ENCODE results near the gene KRTAP10-7.
"Not testable (repeated sequence)": the region's sequence is repeated elsewhere in the genome, so short reads cannot be mapped to it uniquely, and the experiment has no call there.

KRTAP10-7 gene, protein sequence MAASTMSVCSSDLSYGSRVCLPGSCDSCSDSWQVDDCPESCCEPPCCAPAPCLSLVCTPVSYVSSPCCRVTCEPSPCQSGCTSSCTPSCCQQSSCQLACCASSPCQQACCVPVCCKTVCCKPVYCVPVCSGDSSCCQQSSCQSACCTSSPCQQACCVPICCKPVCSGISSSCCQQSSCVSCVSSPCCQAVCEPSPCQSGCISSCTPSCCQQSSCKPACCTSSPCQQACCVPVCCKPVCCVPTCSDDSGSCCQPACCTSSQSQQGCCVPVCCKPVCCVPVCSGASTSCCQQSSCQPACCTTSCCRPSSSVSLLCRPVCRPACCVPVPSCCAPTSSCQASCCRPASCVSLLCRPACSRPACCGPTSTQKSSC

DNA sequence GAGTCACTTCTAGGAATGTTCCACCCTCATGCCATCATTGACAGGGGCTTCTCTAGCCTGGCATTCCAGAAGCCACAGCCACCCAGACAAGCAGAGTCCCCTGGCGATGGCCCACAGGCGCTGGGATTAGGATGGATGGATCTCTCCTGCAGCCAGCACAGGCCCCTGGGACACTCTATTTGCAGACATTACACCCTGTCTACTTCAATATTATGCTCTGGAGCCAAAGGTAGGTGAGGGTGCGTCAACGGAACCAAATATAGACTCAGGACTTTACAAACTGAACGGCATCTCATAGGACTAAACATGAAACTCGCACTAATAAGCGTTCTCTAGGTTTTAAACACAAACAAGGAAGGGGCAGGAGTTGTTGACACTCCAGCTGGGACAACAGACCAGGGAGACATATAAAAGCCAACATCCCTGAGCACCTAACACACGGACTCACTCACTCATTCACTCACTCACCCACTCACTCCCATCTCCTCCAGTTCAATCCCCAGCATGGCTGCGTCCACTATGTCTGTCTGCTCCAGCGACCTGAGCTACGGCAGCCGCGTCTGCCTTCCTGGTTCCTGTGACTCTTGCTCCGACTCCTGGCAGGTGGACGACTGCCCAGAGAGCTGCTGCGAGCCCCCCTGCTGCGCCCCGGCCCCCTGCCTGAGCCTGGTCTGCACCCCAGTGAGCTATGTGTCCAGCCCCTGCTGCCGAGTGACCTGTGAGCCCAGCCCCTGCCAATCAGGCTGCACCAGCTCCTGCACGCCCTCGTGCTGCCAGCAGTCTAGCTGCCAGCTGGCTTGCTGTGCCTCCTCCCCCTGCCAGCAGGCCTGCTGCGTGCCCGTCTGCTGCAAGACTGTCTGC lies at the start of gene KRTAP10-7:
KRTAP10-7 (plus strand) TSS at position 480 of the 861 bp plus-strand sequence; CDS start at position 505, 25 bp downstream.
- not testable (repeated sequence) for DNase-seq

DNA sequence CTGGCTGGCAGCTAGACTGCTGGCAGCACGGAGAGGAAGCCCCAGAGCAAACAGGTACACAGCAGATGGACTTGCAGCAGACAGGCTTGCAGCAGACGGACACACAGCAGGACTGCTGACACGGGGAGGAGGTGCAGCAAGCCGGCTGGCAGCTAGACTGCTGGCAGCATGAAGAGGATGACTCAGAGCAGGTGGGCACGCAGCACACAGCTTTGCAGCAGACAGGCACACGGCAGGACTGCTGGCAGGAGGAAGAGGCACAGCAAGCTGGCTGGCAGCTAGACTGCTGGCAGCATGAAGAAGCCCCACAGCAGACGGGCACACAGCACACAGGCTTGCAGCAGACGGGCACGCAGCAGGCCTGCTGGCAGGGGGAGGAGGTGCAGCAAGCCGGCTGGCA lies 49.6 kb upstream of the KRTAP10-7 start:
- no peak for DNase-seq

DNA sequence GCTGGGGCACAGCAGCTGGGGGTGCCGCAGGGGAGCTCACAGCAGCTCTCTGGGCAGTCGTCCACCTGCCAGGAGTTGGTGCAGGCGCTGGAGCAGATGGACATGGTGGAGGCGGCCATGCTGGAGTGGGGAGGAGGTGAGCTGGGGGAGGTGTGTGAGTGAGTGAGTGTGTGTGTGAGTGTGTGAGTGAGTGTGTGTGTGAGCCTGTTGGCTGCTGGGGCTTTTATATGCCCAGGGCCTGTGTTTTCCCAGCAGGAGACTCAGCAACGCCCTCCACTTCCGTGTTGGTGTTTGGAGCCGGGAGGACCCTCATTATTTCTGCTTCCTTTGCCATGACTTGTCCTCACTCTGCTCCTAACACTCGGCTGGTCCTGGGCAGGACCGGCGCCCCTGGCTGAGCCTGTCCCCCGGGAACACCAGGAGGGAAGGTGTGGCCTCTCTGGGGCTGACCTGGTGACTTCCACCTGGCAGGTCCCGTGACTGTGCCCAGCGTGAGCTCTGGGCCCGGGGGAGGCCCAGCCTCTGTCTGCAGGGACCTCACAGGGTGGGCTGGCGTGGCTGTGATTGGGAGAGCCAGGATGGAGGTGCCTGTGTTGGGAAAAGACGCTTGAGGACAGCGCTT lies 48.9 kb upstream of the KRTAP10-7 start, which contains the start of gene KRTAP10-2:
KRTAP10-2 (minus strand) TSS at position 166 of the 622 bp plus-strand sequence; CDS start at position 119, 47 bp downstream.
- DNase-seq = no peak

DNA sequence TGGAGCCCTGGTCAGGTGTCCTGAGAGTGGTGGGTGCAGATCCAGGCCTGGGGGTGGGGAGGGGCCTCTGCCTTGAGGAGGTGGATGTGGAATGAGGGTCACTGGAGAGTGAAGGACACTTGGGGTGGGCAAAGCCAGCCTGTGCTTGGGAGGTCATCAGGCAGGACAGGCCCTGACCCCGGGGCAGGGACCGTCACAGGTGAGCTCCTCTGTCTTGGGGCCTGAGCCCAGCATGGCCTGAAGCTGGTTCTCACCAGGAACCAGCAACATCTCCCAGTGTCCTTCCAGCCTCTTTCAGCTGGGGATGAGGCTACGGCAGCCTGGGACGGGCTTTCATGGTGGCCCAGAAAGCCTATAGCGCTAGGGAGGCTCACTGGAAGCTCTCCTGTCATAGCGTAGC lies 48.3 kb upstream of the KRTAP10-7 start:
- DNase-seq = no peak

DNA sequence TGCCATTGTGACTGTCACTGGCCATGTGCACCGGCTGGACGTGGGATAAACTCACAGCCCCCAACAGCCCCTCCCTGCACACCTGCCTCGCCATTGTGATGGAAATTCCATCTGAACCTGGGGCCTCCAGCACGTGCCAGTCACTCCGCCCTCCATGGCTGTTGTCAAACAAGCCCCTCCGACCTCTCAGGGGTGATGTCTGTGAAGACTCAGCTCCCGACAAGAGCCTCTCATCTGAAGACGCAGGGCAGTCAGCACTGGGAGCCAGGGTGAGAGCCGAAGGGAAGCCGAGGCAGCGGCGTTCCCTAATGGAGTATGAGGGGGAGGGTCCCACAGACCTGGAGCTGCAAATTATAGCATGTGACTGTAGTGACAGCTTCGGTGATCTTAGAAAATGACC lies 47.7 kb upstream of the KRTAP10-7 start:
- DNase-seq = no peak

DNA sequence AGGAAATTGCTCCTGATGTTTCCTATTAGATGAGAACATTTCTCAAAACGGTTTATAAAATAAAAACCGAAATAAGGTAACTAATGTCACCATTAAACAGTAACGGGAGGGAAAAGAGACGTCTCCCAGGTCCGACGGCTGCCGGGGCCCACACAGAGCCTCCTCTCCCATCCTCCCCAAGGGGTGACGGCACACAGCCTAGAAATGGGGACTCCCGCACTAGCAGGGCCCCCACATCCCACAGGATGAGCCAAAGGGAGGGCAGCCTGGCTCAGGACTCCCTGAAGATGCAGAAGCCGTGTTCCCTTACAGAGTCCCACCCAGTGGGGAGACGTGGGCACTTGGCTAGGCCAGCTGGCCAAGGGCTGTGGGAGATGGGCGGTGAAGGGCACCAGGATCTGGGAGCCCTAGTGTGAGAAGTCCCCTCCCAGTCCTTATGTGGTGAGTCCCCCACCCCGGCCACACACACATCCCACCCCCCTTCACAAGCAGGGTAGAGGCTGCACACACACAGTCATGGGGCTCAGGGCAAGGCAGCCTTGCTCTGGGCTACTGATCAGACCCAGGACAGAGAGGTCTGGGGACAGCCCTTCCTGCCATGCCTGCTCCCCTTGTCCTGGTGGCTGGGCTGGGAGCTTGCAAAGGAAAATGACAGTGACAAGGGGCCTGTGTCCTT lies 45.1 kb upstream of the KRTAP10-7 start:
- DNase-seq = no peak

DNA sequence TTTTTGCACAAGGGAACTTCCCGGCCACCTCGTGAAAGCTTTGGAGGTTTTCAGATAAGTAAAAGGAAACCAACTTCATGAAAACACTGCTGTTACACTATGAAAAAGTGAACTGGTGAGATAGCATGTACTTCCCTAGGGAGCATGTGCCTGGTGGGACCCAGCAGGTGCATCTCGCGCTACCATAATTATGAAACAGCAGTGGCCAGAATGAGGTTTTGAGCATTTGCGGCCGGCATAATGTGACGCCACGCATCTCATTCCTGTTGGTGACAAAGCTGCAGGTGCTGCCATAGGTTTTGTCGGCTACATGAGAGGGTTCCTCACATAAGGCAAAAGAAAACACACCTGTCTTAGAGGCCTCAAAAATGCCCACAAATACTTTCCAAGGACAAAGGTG lies 43.5 kb upstream of the KRTAP10-7 start:
- no peak for DNase-seq

DNA sequence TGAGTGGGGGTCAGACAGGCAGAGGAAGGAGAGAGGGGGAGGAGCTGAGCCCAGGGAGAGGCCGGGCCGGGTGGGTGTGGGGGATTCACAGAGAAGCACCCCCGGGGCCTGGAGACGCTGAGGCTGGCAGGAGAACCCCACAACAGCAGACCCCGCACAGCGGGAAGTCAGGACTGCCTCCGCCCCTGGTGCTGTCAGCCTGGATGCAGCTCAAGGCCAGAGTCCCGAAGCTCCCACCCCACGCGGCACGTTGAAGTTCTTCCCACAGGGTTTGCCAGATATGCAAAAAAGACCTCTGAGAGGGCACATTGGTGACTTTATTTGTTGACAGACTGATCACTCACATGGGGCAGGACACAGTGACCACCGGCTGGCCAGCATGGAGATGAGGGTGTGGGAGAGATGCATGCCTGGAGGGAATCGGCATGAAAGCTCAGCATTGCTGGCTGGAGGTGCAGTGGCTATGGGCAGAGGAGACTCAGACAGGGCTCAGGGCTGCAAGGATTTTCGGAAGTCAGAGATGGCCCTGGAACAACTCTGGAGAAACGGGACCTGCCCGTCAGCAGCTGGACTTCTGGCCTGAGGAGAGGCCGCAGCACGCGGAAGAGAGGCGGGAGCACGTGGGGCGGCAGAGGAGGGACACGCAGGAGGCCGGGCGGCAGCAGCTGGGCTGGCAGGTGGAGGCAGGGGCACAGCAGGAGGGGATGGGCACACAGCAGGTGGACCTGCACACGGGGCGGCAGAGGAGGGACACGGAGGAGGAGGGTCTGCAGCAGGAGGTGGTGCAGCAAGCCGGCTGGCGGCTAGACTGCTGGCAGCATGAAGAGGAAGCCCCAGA lies 42.7 kb upstream of the KRTAP10-7 start:
- DNase-seq = no peak

DNA sequence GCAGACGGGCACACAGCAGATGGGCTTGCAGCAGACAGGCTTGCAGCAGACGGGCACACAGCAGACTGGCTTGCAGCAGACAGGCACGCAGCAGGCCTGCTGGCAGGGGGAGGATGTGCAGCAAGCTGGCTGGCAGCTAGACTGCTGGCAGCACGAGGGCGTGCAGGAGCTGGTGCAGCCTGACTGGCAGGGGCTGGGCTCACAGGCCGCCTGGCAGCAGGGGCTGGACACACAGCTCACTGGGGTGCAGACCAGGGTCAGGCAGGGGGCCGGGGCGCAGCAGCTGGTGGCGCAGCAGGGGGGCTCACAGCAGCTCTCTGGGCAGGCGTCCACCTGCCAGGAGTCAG lies 42.1 kb upstream of the KRTAP10-7 start:
- not testable (repeated sequence) for DNase-seq

DNA sequence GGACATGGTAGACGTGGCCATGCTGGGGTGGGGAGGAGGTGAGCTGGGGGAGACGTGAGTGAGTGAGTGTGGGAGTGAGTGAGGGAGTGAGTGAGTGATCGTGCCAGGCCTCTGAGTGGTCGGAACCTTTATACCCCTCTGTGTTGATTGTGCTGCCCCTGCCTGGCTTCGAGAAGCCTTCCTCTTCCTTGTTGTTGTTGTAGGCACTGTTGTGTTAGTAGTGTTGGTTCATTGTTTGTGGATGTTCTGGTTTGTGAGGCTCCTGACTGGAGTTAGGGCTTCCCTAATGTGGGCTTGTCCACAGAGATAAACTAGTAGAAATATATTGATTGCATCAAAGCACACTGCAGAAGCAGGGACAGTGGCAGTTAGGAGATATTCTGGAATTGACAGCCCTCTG lies 41.7 kb upstream of the KRTAP10-7 start, which contains the start of gene KRTAP10-3:
KRTAP10-3 (minus strand) TSS at position 101 of the 400 bp plus-strand sequence; CDS start at position 21, 80 bp downstream.
- no peak for DNase-seq

DNA sequence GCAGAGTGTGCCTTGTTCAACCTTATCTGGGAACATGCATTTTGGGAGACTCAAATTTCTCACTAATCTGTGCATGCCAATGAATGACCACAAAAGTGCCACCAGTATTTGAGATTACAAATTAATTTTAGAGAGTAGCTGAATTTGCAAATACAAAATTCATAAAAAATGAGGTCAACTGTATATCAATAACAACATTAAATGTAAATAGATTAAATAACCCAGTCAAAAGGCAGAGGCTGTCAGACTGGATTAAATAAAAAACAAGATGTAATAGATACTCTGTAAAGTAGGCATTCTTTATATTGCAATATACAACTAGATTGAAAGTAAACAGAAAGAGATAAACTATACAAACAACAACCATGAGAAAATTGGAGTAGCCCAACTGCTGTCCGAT lies 36.3 kb upstream of the KRTAP10-7 start:
- DNase-seq = no peak

DNA sequence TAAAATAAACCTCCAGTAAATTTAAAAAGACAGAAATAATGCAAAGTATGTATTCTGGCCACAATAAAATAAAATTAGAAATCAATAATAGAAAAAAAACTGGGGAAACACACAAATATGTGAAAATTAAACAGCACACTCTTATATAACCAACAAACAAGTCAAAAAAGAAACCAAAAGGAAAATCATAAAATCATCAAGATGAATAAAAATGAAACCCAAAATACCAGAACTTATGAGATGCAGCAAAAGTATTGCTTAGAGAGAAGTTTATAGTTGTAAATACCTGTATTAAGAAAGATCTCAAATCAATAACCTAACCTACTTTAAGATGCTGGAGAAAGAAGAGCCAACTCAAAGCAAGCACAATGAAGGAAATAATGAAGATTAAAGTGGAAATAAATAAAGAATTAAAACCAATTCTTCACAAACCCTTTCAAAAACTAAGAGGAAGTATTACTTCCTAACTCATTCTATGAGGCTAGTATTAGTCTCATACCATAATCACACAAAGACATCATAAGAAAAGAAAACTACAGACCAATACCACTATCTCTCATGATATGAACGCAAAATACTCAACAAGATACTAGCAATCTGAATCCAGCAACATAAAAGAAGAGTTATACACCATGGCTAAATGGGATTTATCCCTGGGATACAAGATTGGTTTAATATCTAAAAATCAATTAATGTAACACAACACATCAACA lies 35.4 kb upstream of the KRTAP10-7 start:
- no peak for DNase-seq

DNA sequence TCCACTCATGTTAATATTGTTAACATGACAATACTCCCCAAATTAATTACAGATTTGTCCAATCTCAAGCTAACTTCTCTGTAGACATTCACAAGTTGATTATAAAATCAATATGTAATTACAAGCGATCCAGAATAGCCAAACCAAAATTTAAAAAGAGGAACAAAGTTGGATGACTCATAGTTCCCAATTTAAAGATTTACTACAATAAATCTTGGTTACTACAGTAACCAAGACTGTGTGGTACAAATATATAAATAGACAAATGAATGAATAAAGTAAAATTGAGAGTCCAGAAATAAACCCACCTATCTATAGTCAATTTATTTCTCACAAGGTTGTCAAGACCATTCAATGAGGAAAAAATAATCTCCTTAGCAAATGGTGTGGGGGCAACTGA lies 34.0 kb upstream of the KRTAP10-7 start:
- no peak for DNase-seq

DNA sequence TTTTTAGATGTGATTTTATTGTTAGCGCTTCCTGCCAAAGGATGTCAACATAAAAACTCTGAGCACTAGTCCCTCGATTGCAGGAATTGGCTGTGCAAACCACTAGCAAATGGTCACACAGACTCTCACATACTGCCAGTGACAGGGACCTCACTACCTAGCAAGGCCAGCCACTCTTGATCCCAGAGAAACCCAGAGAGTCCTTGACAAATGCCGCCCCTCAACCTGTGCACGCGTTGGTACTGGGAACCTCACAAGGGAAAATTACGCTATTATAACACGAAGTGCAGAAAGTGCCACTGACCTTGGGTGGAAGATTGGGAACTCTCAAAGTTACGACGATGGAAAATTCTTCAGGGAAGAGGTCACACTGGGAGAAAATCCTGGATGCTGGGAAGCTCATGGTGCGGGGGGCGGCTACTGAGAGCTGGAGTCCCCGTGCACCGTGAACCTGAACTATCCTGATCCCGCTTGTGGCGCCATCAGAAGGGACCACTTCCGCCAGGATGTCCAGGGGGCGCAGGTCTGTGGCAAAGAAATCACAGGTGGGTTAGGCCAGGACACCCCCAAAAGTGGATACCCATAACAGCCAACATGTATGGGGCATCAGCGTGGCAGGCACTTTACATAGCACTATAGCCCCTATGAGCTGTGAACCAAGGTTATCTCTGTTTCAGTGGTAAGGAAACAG lies 32.8 kb upstream of the KRTAP10-7 start:
- no peak for DNase-seq

DNA sequence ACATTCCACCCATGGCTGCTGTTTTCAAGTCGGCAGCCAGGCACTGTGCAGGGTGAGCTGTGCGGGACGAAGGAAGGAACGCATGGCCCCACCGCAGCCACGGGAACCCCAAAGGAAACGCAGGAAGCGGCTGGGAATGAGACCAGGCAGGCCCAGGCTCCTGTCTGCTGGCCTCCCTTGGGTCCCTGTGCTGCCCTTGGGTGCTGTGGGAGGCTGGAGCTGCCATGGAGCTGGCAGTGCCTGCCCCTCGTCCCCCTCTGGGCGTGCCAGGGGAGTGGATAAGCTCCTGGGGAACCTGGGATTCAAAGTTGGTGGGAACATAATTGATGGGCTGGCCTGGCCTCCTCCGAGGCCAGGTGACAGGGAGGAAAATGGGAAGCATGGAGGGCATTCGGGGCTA lies 32.1 kb upstream of the KRTAP10-7 start:
- no peak for DNase-seq

DNA sequence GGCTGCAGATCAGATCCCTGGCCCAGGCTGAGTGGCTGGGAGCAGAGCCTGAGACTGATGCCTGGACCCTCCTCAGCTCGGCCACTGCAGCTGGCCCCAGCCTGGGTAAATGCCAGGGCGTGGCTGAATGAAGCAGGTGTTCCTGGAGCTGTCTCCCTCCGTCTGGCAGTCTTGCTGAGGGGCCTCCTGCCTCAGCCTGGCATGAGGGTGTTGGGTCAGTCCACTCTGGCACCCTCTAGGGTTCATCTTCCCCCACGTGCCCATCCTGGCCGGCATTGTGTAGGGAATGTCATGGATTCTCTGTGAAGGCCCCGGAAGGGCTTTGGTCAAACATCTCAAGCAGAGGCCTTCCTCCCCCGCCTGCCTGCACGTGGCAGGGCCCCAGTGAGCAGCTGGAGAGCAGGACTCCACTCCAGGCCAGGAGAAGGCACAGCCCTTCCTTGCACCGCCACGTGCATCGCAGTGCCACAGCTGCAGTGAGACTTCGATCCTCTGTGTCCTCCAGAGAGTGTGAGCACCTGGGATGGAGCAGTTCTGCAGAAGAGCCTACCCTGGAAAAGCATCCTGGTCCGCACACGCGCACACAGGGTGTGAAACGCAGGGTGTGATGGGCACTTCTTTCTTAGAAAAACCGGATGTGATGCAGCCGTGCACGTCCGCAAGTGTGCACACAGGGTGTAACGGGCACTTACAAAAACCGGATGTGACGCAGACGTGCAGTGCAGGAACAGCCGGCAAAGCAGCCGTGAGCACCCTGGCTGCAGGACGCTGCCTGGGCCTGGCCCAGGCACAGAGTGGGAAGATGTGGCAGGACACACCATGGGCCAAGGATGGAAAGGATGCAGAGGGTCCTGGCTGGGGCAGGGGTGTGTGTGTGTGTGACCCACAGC lies 31.5 kb upstream of the KRTAP10-7 start:
- no peak for DNase-seq

DNA sequence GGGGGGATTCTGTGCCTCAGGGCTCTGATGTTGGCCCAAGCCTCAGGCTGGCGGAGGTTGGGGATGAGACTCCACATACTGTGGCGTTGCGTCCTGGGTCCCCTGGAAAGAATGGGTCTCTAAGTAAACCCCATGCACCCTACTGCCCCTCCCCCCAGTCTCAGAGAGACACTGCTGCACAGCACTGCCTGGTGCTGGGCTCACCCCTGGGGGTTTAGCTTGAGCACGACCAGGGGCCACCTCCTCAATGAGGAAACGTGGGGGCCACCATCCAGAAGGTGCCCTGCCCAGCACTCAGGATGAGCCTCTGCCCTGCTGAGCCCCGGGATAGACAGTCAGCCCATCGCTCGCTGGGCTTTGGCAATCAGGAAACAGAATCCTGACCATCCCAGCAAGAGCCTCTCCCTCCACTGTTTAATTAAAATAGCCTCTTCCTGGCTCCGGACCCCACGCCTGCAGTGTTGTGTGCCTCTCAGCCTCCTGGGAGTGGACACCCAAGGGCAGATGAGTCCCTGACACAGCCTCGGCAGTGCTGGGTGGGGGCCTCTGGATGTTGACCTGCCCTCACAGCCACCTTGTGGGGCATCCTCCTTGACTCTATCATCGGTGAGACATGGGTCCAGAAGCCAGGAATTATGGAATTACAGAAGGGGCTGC lies 30.4 kb upstream of the KRTAP10-7 start:
- no peak for DNase-seq

DNA sequence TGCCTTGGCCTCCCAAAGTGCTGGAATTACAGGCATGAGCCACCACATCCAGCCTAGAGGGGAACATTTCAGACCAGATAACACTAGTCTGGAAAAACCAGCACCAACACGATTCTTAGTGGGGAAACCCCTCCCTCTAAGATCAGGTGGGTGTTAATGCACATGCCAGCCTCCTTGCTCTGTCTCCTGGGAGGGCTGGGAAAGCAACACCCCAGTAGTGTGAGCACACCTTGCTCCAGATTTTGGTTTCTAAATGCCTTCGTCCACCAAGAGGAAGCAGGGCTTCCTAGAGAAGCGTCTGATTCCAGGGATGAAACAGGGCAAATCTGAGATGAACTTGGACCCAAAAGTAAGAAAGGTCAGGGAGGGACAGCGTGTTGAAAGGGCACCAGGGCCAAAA lies 29.1 kb upstream of the KRTAP10-7 start:
- DNase-seq = no peak
